Activated CD8-positive, alpha-beta T cell treated with anti-CD3 and anti-CD28 coated beads, Interleukin-2, amount 10 ng/mL, durations not matched to agents 7 days and 5 days (primary cell): ENCODE data around the gene IL17RA. TPM values are rescaled to one million over a fixed set of nuclear protein-coding genes. Genes with fewer than 3 reads are reported as not detected.

Source experiments
- ATAC-seq: fragments of 150-1000 bp; cut with Tn5 transposase; one replicate; pipeline ENCODE4 v1.10.0; 2021; ENCODE audit warnings: moderate library complexity
- CTCF ChIA-PET: fragments of 350-600 bp; sonication (Branson Sonifier 250); formaldehyde crosslinking; loops from one replicate; lab custom pipeline; 2021; ENCODE audit warnings: antibody characterized with exemption; lab: Charles Lee
- POLR2A ChIA-PET: fragments of 350-600 bp; sonication (Branson Sonifier 250); formaldehyde crosslinking; loops from one replicate; lab custom pipeline; 2021; ENCODE audit warnings: antibody characterized with exemption; lab: Charles Lee
- DNase-seq: peaks from one replicate; pipeline ENCODE4 v3.0.0-alpha.2; 2020
- H3K27ac Mint-ChIP-seq: one replicate; pipeline ENCODE4 v1.8.0; 2021; ENCODE audit warnings: mild to moderate bottlenecking, mixed read lengths
- H3K27me3 Mint-ChIP-seq: one replicate; pipeline ENCODE4 v1.8.0; 2021; ENCODE audit warnings: low read depth, mixed read lengths
- H3K36me3 Mint-ChIP-seq: one replicate; pipeline ENCODE4 v1.8.0; 2021; ENCODE audit warnings: low read depth, mixed read lengths
- H3K4me1 Mint-ChIP-seq: one replicate; pipeline ENCODE4 v1.8.0; 2021; ENCODE audit warnings: low read depth, mixed read lengths
- H3K4me3 Mint-ChIP-seq: one replicate; pipeline ENCODE4 v1.8.0; 2021; ENCODE audit warnings: mild to moderate bottlenecking, mixed read lengths
- H3K9me3 Mint-ChIP-seq: one replicate; pipeline ENCODE4 v1.8.0; 2022; ENCODE audit warnings: mixed read lengths; ENCODE audit not compliant: insufficient read depth
- total RNA-seq, 2 experiments: library from RNA; stranded (reverse); gene quantifications; one replicate each; pipeline ENCODE4 v1.2.3, GENCODE V29; 2021

Gene IL17RA
- total RNA-seq, 2 experiments from 2014 or later = 41.7 to 43.4 TPM

- DNase-seq = peak; percentile 38
- Mint-ChIP-seq H3K4me1 (peaks cover 53% of the 10 kb centered on the region), H3K36me3 (peaks cover 21% of the 10 kb centered on the region), H3K4me3 (peak overlapping the region; percentile 80), H3K9me3 (no peaks in the 10 kb centered on the region), H3K27me3 (peaks cover 4% of the 10 kb centered on the region), H3K27ac (peak overlapping the region; percentile 86)
- CTCF ChIA-PET = interaction anchor here (1.2 to 1.9 kb wide), 2 partner anchors 86 to 416 kb away, joined by 6 read pairs; no protein-coding TSS in a partner anchor
- ATAC-seq = peak; percentile 16
- POLR2A ChIA-PET = interaction anchor here (0.6 to 1.7 kb wide), 9 partner anchors 10 to 1024 kb away, joined by 3 to 5 read pairs (median 3); partner anchors contain the start of gene BCL2L13
These were observed 729 bp downstream of the IL17RA start for GRCh38 chr22:17085277-17086181.

DNA sequence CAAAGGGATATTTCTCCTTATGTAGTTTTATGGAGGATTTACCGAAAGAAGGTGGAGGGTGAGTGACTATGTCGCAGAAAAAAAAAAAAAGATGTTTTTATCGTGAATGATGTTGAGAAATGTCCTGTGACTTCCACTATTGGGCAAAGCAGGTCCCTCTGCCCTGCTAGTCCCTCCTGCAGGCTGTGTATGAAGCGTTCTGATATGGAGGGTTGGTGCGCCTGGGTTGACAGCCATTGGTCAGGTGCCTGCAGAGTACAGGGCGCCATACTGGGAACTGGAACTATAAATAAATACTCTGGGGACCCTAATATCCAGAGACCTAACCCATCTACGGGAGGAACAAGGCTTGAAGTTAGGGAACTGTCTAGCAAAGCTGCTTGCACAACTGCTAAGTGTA, 1.5 kb downstream of the IL17RA start:
- ATAC-seq (no peak), DNase-seq (no peak)
- ChIA-PET POLR2A (interaction anchor here (0.6 to 1.7 kb wide), 8 partner anchors 9 to 1023 kb away, joined by 3 to 5 read pairs (median 3); partner anchors contain the start of gene BCL2L13), CTCF (interaction anchor here (1.2 to 4.1 kb wide), 4 partner anchors 12 to 415 kb away, joined by 6 to 15 read pairs (median 9); no protein-coding TSS in a partner anchor)
- H3K27ac Mint-ChIP-seq = peak overlapping the region; percentile 86
- H3K4me1 Mint-ChIP-seq = peaks cover 60% of the 10 kb centered on the region
- H3K4me3 Mint-ChIP-seq = peak overlapping the region; percentile 80
- no peaks in the 10 kb centered on the region for H3K9me3 Mint-ChIP-seq
- H3K36me3 Mint-ChIP-seq = peaks cover 28% of the 10 kb centered on the region
- peaks cover 4% of the 10 kb centered on the region for H3K27me3 Mint-ChIP-seq

DNA sequence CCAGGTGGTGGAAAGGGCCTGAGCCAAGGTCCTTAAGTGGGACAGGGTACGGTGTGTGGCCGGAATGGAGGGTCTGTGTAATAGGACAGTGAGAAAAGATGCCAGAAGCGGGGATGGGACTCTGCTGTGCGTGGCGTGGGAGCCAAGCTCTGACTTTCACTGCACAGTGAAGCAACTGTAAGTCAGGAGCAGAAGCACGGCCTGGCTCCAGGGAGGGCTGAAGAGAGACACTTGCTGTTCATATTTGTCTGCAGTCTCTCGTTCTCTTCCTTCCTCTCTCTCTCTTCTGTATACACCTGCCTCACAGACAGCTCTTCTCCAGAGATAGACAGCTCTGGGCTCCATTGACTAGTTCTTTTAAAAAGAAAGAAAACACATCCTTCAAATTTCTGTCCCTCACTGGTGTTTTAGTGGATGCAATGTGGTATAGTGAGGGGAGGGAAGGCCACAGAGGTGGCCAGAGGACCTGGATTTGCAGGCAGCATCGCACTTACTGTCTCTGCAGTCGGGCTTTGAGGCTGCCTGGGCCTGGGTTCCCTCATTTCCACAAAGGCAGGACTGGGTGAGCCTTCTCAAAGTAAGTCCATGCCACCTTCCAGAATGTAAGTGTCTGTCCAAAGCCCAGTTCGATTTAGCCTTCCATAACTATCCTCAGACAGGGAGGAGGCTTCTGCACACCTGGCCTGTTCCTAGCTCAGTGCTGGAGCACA, 2.1 kb downstream of the IL17RA start:
- Mint-ChIP-seq H3K27me3 (peaks cover 4% of the 10 kb centered on the region), H3K27ac (peak overlapping the region; percentile 86), H3K36me3 (peaks cover 30% of the 10 kb centered on the region), H3K4me3 (peak overlapping the region; percentile 80), H3K4me1 (peaks cover 65% of the 10 kb centered on the region), H3K9me3 (no peaks in the 10 kb centered on the region)
- ChIA-PET POLR2A (interaction anchor here (1.0 to 2.2 kb wide), 7 partner anchors 8 to 85 kb away, joined by 3 to 6 read pairs (median 3); no protein-coding TSS in a partner anchor), CTCF (interaction anchor here (0.9 to 4.1 kb wide), 7 partner anchors 9 to 415 kb away, joined by 3 to 15 read pairs (median 6); no protein-coding TSS in a partner anchor)
- ATAC-seq = no peak
- DNase-seq = peak; percentile 45

DNA sequence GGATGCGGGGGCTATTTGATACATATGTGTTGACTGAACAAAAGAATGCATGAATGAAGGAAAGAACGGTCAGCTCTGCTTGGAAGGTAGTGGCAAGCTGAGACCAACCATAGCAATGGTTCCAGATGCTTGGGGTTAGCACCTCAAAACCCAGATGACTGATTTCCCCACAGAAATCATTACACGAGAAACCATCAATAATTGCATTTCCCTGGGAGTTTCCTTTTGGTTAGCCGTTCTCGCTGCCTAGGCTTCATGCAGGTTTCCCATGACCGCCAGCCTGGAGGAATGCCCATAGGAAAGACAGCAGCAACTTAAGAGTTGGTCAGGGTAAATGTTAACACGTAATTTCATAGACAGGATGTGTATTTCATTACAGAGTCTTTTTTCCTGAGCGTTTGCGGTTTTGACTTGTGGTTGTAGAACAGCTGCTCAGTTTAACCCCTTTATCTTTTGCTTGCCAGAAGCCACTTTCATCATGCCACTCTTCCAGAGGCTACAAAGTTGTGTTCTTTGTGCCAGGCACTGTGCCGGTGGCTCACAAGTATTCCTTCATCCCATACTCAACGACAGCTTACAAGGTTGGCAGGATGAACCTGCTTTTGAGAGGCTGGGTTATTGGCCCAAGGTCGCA, 2.8 kb downstream of the IL17RA start:
- POLR2A ChIA-PET = interaction anchor here (1.0 to 2.2 kb wide), 5 partner anchors 8 to 70 kb away, joined by 3 to 6 read pairs (median 3); no protein-coding TSS in a partner anchor
- peak overlapping the region; percentile 80 for H3K4me3 Mint-ChIP-seq
- ATAC-seq = peak; percentile 9
- peaks cover 30% of the 10 kb centered on the region for H3K36me3 Mint-ChIP-seq
- CTCF ChIA-PET = interaction anchor here (0.9 to 4.1 kb wide), 6 partner anchors 8 to 414 kb away, joined by 3 to 15 read pairs (median 6); no protein-coding TSS in a partner anchor
- H3K27ac Mint-ChIP-seq = peak overlapping the region; percentile 86
- peak; percentile 82 for DNase-seq
- no peaks in the 10 kb centered on the region for H3K9me3 Mint-ChIP-seq
- peaks cover 4% of the 10 kb centered on the region for H3K27me3 Mint-ChIP-seq
- peaks cover 71% of the 10 kb centered on the region for H3K4me1 Mint-ChIP-seq

GRCh38 chr22:17090550-17090949, 5.8 kb downstream of the IL17RA start:
- Mint-ChIP-seq H3K27ac (no peak overlapping the region), H3K27me3 (no peaks in the 10 kb centered on the region), H3K4me1 (peaks cover 76% of the 10 kb centered on the region), H3K9me3 (no peaks in the 10 kb centered on the region), H3K4me3 (no peak overlapping the region), H3K36me3 (peaks cover 43% of the 10 kb centered on the region)
- DNase-seq (no peak), ATAC-seq (no peak)
- ChIA-PET CTCF (interaction anchor here (4.1 kb wide), 1 partner anchor 16 kb away, joined by 12 read pairs; no protein-coding TSS in a partner anchor), POLR2A (no interaction called here)

DNA sequence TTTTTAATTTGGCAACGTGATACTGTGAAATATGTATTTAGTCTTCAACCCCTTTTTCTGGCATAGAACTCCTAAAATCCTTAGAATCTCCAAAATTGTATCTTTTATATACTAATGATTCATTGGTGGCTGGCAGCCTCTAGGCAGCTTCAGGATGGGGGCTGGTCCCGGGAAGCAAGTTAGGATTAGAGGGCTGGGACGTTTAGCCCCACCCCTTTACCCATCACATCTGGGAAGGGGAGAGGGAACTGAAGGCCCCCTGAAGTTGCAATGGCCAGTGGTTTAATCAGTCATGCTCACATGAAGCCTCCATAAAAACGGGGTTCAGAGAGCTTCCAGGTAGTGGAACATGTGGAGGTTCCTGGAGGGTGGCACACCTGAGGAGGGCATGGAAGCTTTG, 7.1 kb downstream of the IL17RA start:
- DNase-seq = no peak
- H3K36me3 Mint-ChIP-seq = peaks cover 41% of the 10 kb centered on the region
- no peaks in the 10 kb centered on the region for H3K9me3 Mint-ChIP-seq
- ChIA-PET CTCF (interaction anchor here (1.1 to 1.4 kb wide), 2 partner anchors 15 to 79 kb away, joined by 4 read pairs; no protein-coding TSS in a partner anchor), POLR2A (no interaction called here)
- no peaks in the 10 kb centered on the region for H3K27me3 Mint-ChIP-seq
- ATAC-seq = no peak
- H3K4me3 Mint-ChIP-seq = no peak overlapping the region
- no peak overlapping the region for H3K27ac Mint-ChIP-seq
- H3K4me1 Mint-ChIP-seq = peaks cover 75% of the 10 kb centered on the region

GRCh38 chr22:17093081-17093480, 8.3 kb downstream of the IL17RA start:
- Mint-ChIP-seq H3K9me3 (no peaks in the 10 kb centered on the region), H3K27me3 (no peaks in the 10 kb centered on the region), H3K36me3 (peaks cover 49% of the 10 kb centered on the region), H3K4me1 (peaks cover 75% of the 10 kb centered on the region), H3K4me3 (no peak overlapping the region), H3K27ac (no peak overlapping the region)
- no peak for ATAC-seq
- POLR2A ChIA-PET = no interaction called here
- CTCF ChIA-PET = interaction anchor here (0.7 to 1.8 kb wide), 3 partner anchors 14 to 78 kb away, joined by 3 to 5 read pairs (median 4); no protein-coding TSS in a partner anchor
- no peak for DNase-seq

DNA sequence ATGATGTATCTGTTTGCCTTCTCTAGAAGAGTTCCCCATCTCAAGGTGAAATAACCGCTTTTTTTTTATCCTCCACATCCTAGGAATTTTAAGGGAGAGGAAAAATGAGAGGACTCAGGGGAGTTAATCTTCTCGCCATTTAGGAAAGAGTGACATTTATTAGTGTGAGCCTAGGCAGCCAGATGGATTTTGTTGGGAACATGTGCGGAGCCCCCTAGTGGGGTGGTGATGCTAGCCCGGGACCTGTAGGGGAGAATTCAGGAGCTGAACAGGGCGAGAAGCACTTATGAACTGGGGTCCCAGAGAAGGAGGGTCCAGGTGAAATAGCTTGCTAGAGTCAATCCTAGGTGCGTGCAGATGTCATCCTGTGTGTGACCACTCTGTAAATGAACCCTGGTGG, 10.7 kb downstream of the IL17RA start:
- Mint-ChIP-seq H3K4me3 (no peak overlapping the region), H3K36me3 (peaks cover 61% of the 10 kb centered on the region), H3K27me3 (no peaks in the 10 kb centered on the region), H3K27ac (no peak overlapping the region), H3K4me1 (peaks cover 83% of the 10 kb centered on the region), H3K9me3 (no peaks in the 10 kb centered on the region)
- DNase-seq (no peak), ATAC-seq (no peak)
- POLR2A ChIA-PET = interaction anchor here (0.7 to 1.8 kb wide), 3 partner anchors 9 to 18 kb away, joined by 3 to 8 read pairs (median 7); no protein-coding TSS in a partner anchor
- CTCF ChIA-PET = interaction anchor here (0.7 to 2.7 kb wide), 5 partner anchors 8 to 441 kb away, joined by 3 to 11 read pairs (median 5); no protein-coding TSS in a partner anchor

GRCh38 chr22:17096071-17096470, 11.3 kb downstream of the IL17RA start:
- ATAC-seq (no peak), DNase-seq (no peak)
- Mint-ChIP-seq H3K27ac (no peak overlapping the region), H3K27me3 (no peaks in the 10 kb centered on the region), H3K36me3 (peaks cover 61% of the 10 kb centered on the region), H3K9me3 (no peaks in the 10 kb centered on the region), H3K4me1 (peaks cover 83% of the 10 kb centered on the region), H3K4me3 (no peak overlapping the region)
- CTCF ChIA-PET = interaction anchor here (1.3 to 2.7 kb wide), 4 partner anchors 8 to 76 kb away, joined by 3 to 11 read pairs (median 8); no protein-coding TSS in a partner anchor
- POLR2A ChIA-PET = interaction anchor here (1.0 to 1.8 kb wide), 2 partner anchors 9 to 11 kb away, joined by 3 to 8 read pairs; no protein-coding TSS in a partner anchor

- Mint-ChIP-seq H3K9me3 (no peaks in the 10 kb centered on the region), H3K27ac (no peak overlapping the region), H3K36me3 (peaks cover 68% of the 10 kb centered on the region), H3K4me1 (peaks cover 82% of the 10 kb centered on the region), H3K27me3 (no peaks in the 10 kb centered on the region), H3K4me3 (no peak overlapping the region)
- ChIA-PET CTCF (interaction anchor here (1.2 to 2.7 kb wide), 2 partner anchors 10 to 18 kb away, joined by 3 to 11 read pairs; no protein-coding TSS in a partner anchor), POLR2A (no interaction called here)
- no peak for DNase-seq
- no peak for ATAC-seq
These were observed 12.3 kb downstream of the IL17RA start for GRCh38 chr22:17097062-17097461.
